ENCODE measurements around the gene UBXN6.

DNA sequence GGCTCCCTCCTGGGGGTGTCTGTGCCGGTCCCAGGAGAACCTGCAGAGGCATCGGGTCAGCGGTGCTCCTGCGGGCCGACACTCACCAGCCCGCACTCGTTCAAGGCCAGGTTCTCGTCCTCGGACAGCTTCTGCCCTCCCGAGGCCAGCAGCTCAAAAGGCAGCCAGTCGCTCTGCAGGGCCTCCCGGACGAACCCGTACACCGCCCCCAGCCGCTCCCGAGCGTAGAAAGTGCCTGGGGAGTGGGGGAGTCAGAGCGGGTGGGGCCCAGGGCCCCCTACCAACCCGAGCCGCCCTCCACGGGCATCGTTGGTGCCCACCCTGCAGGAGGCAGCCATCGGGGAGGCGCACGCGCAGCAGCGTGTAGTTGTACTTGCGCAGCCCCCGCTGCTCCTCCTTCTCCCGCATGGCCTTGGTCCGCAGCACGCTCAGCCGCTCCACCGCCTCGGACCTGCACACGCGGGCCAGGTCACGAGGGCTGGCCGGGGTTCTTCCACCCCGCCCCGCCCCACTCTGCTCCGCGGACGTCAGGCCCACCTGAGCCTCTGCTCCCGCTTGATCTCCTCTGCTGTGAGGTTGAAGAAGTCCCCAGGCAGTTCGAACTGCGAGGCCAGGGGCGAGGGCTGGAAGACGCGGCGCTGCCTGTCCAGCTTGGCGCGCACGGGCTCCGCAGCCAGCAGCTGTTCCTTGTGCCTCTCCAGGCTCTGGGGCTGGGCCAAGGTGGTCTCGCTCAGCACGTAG lies 11.5 kb downstream of the UBXN6 start:
- TF ChIP-seq, protein P1, sequence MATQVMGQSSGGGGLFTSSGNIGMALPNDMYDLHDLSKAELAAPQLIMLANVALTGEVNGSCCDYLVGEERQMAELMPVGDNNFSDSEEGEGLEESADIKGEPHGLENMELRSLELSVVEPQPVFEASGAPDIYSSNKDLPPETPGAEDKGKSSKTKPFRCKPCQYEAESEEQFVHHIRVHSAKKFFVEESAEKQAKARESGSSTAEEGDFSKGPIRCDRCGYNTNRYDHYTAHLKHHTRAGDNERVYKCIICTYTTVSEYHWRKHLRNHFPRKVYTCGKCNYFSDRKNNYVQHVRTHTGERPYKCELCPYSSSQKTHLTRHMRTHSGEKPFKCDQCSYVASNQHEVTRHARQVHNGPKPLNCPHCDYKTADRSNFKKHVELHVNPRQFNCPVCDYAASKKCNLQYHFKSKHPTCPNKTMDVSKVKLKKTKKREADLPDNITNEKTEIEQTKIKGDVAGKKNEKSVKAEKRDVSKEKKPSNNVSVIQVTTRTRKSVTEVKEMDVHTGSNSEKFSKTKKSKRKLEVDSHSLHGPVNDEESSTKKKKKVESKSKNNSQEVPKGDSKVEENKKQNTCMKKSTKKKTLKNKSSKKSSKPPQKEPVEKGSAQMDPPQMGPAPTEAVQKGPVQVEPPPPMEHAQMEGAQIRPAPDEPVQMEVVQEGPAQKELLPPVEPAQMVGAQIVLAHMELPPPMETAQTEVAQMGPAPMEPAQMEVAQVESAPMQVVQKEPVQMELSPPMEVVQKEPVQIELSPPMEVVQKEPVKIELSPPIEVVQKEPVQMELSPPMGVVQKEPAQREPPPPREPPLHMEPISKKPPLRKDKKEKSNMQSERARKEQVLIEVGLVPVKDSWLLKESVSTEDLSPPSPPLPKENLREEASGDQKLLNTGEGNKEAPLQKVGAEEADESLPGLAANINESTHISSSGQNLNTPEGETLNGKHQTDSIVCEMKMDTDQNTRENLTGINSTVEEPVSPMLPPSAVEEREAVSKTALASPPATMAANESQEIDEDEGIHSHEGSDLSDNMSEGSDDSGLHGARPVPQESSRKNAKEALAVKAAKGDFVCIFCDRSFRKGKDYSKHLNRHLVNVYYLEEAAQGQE (IDR thresholded peaks at IDR 0.05; ENCODE audit: low read depth), result no peak
- TF ChIP-seq TCF12 (IDR thresholded peaks at IDR 0.05; ENCODE audit: low read depth) (no peak), TEAD4 (IDR thresholded peaks at IDR 0.05) (no peak), EP300 (IDR thresholded peaks at IDR 0.05; ENCODE audit: borderline replicate concordance) (no peak), NFIC (IDR thresholded peaks at IDR 0.05) (no peak), TAF1 (IDR thresholded peaks at IDR 0.05; ENCODE audit: low read depth) (no peak), FOXM1 (IDR thresholded peaks at IDR 0.05; ENCODE audit: borderline replicate concordance, low read depth) (no peak)
